Spleen (tissue), 11 donors: ENCODE results near the gene PARD3. TPM values are rescaled to one million over a fixed set of nuclear protein-coding genes. Genes with fewer than 3 reads are reported as not detected.
"Not testable (repeated sequence)": the region's sequence is repeated elsewhere in the genome, so short reads cannot be mapped to it uniquely, and the experiment has no call there.

ENCODE experiments used
- DNase-seq: peaks from one replicate; pipeline ENCODE4 v3.0.0-alpha.2; 2020
- H3K27ac ChIP-seq, 8 donors: fragments of 200-600 bp; sonication (generic) in 7 of 8; 1 replicate in 4 of 8; 2 replicates in 4 of 8; pipeline versions ENCODE4 v1.5.0 to v1.8.0; 2016 to 2021; ENCODE audit warnings: inconsistent platforms in 4 of 8, mild to moderate bottlenecking in 4 of 8, moderate library complexity in 1 of 8
- H3K27me3 ChIP-seq, 7 donors: fragments of 200-600 bp; sonication (generic) in 6 of 7; replicated peaks in 1 of 7; 1 replicate in 4 of 7; 2 replicates in 3 of 7; pipeline versions ENCODE4 v1.5.0 to v1.8.0; 2016 to 2021; ENCODE audit warnings: inconsistent platforms in 3 of 7, mild to moderate bottlenecking in 1 of 7
- H3K36me3 ChIP-seq, 6 donors: fragments of 200-600 bp; sonication (generic) in 5 of 6; 1 replicate in 4 of 6; 2 replicates in 2 of 6; pipeline versions ENCODE4 v1.5.0 to v1.8.0; 2016 to 2021; ENCODE audit warnings: inconsistent platforms in 2 of 6
- H3K4me1 ChIP-seq, 6 donors: fragments of 200-600 bp; sonication (generic) in 5 of 6; 1 replicate in 3 of 6; 2 replicates in 3 of 6; pipeline versions ENCODE4 v1.5.0 to v1.8.0; 2016 to 2021; ENCODE audit warnings: inconsistent platforms in 3 of 6
- H3K4me3 ChIP-seq, 8 donors: fragments of 200-600 bp; sonication (generic) in 7 of 8; 1 replicate in 4 of 8; 2 replicates in 4 of 8; pipeline versions ENCODE4 v1.5.0 to v1.8.0; 2016 to 2021; ENCODE audit warnings: inconsistent platforms in 4 of 8, mild to moderate bottlenecking in 4 of 8, moderate library complexity in 2 of 8
- H3K9me3 ChIP-seq, 8 donors: fragments of 200-600 bp; sonication (generic) in 7 of 8; 1 replicate in 4 of 8; 2 replicates in 4 of 8; pipeline versions ENCODE4 v1.5.0 to v1.8.0; 2016 to 2021; ENCODE audit warnings: inconsistent platforms in 4 of 8
- CTCF ChIP-seq, 11 experiments: fragments of 200-600 bp in 7 of 11; fragments of 450-650 bp in 4 of 11; sonication (generic) in 4 of 11; IDR thresholded peaks in 8 of 11; conservative IDR thresholded peaks in 3 of 11; 1 replicate in 7 of 11; 2 replicates in 4 of 11; pipeline versions ENCODE4 v1.4.0 to v1.8.0; 2016 to 2021; ENCODE audit warnings: antibody characterized with exemption in 11 of 11, inconsistent platforms in 4 of 11, mild to moderate bottlenecking in 1 of 11
- POLR2A ChIP-seq, 3 donors: fragments of 450-650 bp; IDR thresholded peaks; one replicate each; pipeline ENCODE4 v1.5.1; 2017; ENCODE audit warnings: antibody characterized with exemption in 3 of 3, mild to moderate bottlenecking in 1 of 3
- POLR2AphosphoS5 ChIP-seq, 3 donors: sonication (generic); formaldehyde crosslinking; IDR thresholded peaks; one replicate each; pipeline ENCODE4 v1.5.1; 2017; ENCODE audit warnings: antibody characterized with exemption in 3 of 3
- WGBS, 5 donors: extraction: QIAGEN DNeasy Blood & Tissue Kit in 3 of 5; methylation state at CpG; one replicate each; pipeline versions ENCODE4 v1.1.5 to v1.1.7; 2013 to 2018; 5-methylcytosine and 5-hydroxymethylcytosine counted together
- intact Hi-C: fragments of 100-400 bp; cut with DNase I; formaldehyde crosslinking; loops from one replicate; pipeline ENCODE4 v1.15.0; 2023; ENCODE audit warnings: low total_unique reads
- polyA plus RNA-seq, 3 donors: library from polyadenylated mRNA; stranded (reverse); fragments of 200-250 nt; gene quantifications; one replicate each; pipeline ENCODE4 v1.2.1, GENCODE V29; 2013
- total RNA-seq, 7 donors: library from RNA; depleted of rRNA in 3 of 7; stranded (reverse); fragments of >200 nt in 3 of 7; fragmentation: NEBNext Ultra II Directional in 4 of 7; extraction: Animal tissue kit (Norgen Biotek cat#: 25700) in 4 of 7; gene quantifications; one replicate each; pipeline versions ENCODE4 v1.1.0 to v1.2.1, GENCODE V29; 2016 to 2021
- donor health status: healthy with polysubstance abuse.
- donor health status: DM: no; HTN: no; CAD: no; lungs with moderate emphysema.
- donor health status: DM: no; HTN: no; CAD: no.
- donor health status: Bipolar disorder and iron deficiency.
- donor health status: healthy.
- donor health status: DM: no; HTN: no; CAD: no.
- donor health status: DM: yes; HTN: yes; CAD: no.

Gene PARD3
- total and polyA plus RNA-seq, 10 donors: 2.8 to 18.9 (median 10.8) TPM

- H3K4me1 ChIP-seq: no peaks in the 10 kb centered on the region
- H3K9me3 ChIP-seq: no peaks in the 10 kb centered on the region
- intact Hi-C loops: no loop called here
- H3K27ac ChIP-seq: no peak overlapping the region
- no peak overlapping the region for H3K4me3 ChIP-seq
- DNase-seq: no peak
- H3K27me3 ChIP-seq: no peaks in the 10 kb centered on the region
- TF ChIP-seq POLR2A (IDR thresholded peaks at IDR 0.05): no peak
- H3K36me3 ChIP-seq: no peaks in the 10 kb centered on the region
Observed at GRCh38 chr10:34392641-34393170, 422.4 kb downstream of the PARD3 start.

GRCh38 chr10:34391168-34391567 lies 423.9 kb downstream of the PARD3 start:
- H3K4me1 ChIP-seq, H3K4me3 ChIP-seq, intact Hi-C loops, H3K27ac ChIP-seq, DNase-seq, H3K27me3 ChIP-seq, H3K9me3 ChIP-seq, H3K36me3 ChIP-seq: not testable (repeated sequence)
- 75 to 89% (median 83%) methylated on average over 3 of the region's 3 CpGs for whole genome bisulfite sequencing, 5 donors

DNA sequence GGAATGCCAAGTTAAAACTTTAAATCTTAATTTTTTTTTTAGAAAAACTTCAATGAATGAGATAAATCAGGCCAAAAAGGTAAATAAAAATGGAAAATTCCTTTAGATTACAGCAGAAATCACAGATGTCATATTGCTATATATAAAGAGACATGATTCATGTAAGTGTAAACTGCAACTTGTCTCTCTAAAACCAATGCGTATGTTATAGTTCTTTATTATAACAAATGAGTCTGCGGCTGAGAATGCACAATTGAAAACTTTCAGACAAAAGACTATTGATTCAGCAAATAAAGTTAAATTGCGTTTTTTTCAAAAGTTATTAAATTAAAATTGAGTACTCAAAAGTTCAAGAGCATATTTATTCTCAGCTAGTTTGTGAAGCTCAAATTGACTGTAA lies 425.3 kb downstream of the PARD3 start:
- Histone ChIP-seq H3K36me3 (no peaks in the 10 kb centered on the region), H3K4me1 (no peaks in the 10 kb centered on the region), H3K9me3 (no peaks in the 10 kb centered on the region), H3K4me3 (no peak overlapping the region), H3K27me3 (no peaks in the 10 kb centered on the region), H3K27ac (no peak overlapping the region)
- intact Hi-C loops: no loop called here
- DNase-seq: no peak
- TF ChIP-seq POLR2AphosphoS5 (IDR thresholded peaks at IDR 0.05) (no peak), CTCF (IDR thresholded peaks at IDR 0.05 in 8 of 11, conservative IDR thresholded peaks at IDR 0.05 in 3 of 11) (no peak), POLR2A (IDR thresholded peaks at IDR 0.05) (no peak)
- whole genome bisulfite sequencing, 5 donors: 93 to 97% (median 96%) methylated on average over 3 of the region's 3 CpGs

- DNase-seq: no peak
- Histone ChIP-seq H3K27ac (no peak overlapping the region), H3K9me3 (no peaks in the 10 kb centered on the region), H3K4me3 (no peak overlapping the region), H3K4me1 (no peaks in the 10 kb centered on the region), H3K36me3 (no peaks in the 10 kb centered on the region), H3K27me3 (no peaks in the 10 kb centered on the region)
- 84 to 98% (median 89%) methylated on average over 3 of the region's 3 CpGs for WGBS, 5 donors
- TF ChIP-seq POLR2AphosphoS5 (IDR thresholded peaks at IDR 0.05) (no peak), CTCF (IDR thresholded peaks at IDR 0.05 in 8 of 11, conservative IDR thresholded peaks at IDR 0.05 in 3 of 11) (no peak), POLR2A (IDR thresholded peaks at IDR 0.05) (no peak)
- intact Hi-C loops: no loop called here
Observed at GRCh38 chr10:34386921-34387320, 428.2 kb downstream of the PARD3 start.

DNA sequence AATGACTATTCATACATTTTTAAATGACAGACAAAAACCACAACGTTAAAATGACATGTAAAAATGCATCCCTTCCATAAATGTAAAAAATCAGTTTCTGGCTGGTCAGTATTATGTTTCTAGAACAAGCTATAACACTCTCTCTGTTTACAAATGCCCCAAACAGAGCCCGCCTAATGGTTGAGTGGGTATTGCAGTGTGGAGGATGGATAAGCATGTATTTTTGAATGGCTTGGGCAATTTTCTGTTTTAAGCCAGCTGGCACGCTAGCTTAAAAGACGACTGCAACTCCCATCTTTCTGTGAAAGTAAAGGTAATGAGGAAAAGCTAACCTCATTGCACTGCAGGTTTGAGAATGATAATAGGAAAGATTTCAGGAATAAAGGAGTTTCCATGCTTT lies 430.7 kb downstream of the PARD3 start:
- no peak for TF ChIP-seq POLR2AphosphoS5 (IDR thresholded peaks at IDR 0.05)
- no peak for TF ChIP-seq CTCF (IDR thresholded peaks at IDR 0.05 in 8 of 11, conservative IDR thresholded peaks at IDR 0.05 in 3 of 11)
- TF ChIP-seq POLR2A (IDR thresholded peaks at IDR 0.05): no peak
- intact Hi-C loops: no loop called here
- Histone ChIP-seq H3K4me3 (no peak overlapping the region), H3K4me1 (no peaks in the 10 kb centered on the region), H3K9me3 (no peaks in the 10 kb centered on the region), H3K27me3 (no peaks in the 10 kb centered on the region), H3K27ac (no peak overlapping the region), H3K36me3 (no peaks in the 10 kb centered on the region)
- WGBS, 5 donors: 80 to 93% (median 89%) methylated on average over 4 of the region's 4 CpGs
- DNase-seq: no peak
